Jurkat, Clone E6-1 (cell line): ENCODE results near the gene CSMD2.
"Not testable (repeated sequence)": the region's sequence is repeated elsewhere in the genome, so short reads cannot be mapped to it uniquely, and the experiment has no call there.

Experiments
- DNase-seq: peaks from one replicate; pipeline ENCODE4 v3.0.0-alpha.2; 2011; ENCODE audit warnings: low read depth, low spot score
- H3K4me3 ChIP-seq: 2 replicates; pipeline ENCODE4 v1.5.1; 2011; ENCODE audit warnings: mild to moderate bottlenecking, low read length, control low read depth, moderate library complexity

Gene CSMD2

GRCh38 chr1:33527934-33528333, 637.1 kb downstream of the CSMD2 start:
- DNase-seq: no peak
- H3K4me3 ChIP-seq: no peak overlapping the region

DNA sequence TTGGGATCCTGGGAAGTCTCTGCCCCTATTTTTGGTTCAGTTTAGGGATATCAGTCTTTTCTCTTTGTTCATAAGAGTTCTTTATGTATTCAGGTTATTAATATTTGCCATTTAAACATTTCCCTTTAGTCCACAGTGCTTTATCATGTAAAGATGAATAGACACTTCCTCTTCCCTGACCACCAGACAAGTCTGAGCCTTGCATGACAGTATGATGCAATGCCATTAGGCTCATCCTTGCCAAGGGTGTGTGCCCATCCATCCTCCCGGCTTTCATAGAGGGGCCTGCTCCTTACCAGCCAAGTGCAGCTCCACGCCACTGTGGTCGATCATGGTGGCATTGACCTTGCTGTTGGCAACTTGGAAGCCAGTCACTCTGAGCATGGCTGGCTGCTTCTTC, 640.4 kb downstream of the CSMD2 start:
- H3K4me3 ChIP-seq: no peak overlapping the region
- DNase-seq: no peak

- no peak overlapping the region for H3K4me3 ChIP-seq
- DNase-seq: no peak
Measured at GRCh38 chr1:33519240-33519884, 645.7 kb downstream of the CSMD2 start.

- no peak for DNase-seq
- no peak overlapping the region for H3K4me3 ChIP-seq
Measured at GRCh38 chr1:33517596-33518250, 647.3 kb downstream of the CSMD2 start.

DNA sequence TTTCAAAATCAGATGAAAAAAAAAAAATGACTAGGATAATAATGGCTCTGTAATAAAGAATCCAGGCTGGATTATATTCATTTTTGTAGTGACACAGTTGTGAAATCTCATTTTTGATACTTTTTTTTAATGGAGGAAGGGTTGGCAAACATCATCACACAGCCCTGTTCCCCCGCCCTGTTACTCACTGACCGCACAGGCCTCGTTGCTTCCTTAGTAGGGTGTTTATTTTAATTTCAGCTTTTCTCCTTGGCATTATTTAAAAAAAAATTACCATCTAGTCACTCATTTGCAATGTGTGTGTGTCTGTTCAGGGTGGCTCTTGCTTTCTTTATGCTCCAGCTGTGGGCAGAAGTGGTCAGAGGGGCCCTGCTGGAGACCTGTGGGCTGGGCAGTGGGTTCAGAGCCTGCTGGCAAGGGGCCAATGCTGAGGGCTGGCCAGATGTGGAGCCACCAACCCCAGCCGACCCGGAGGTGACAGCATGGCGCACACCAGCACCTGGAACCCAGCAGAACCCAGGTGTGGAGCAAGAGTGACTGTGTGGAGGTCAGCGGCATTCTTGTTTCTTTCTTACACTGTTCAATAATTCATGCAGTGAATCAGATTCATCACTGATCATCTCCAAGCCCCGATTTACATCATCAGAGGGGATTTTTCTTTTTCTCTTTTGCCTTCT, 648.0 kb downstream of the CSMD2 start:
- H3K4me3 ChIP-seq: no peak overlapping the region
- no peak for DNase-seq

GRCh38 chr1:33516428-33516827, 648.6 kb downstream of the CSMD2 start:
- H3K4me3 ChIP-seq: no peak overlapping the region
- no peak for DNase-seq

GRCh38 chr1:33515607-33516006, 649.4 kb downstream of the CSMD2 start:
- DNase-seq: no peak
- no peak overlapping the region for H3K4me3 ChIP-seq

DNA sequence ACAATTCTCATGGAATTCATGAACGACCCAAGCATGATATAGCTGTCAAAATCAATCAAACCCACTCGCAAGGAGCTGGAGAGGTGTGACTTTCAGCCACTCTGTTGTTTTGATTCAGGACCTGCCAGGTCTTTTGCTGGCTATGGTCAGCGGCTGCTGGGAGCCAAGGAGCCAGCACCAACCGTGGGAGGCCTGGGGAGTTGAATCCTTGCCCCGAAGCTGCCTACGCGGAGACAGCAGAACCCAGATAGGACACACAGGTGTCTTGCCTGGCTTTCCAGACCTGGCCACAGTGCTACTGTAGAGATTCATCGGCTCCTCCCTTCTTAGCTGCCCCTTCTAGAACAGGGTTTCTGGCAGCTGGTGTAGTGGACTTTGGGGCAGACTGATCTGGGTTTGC, 649.9 kb downstream of the CSMD2 start:
- no peak overlapping the region for H3K4me3 ChIP-seq
- no peak for DNase-seq

DNA sequence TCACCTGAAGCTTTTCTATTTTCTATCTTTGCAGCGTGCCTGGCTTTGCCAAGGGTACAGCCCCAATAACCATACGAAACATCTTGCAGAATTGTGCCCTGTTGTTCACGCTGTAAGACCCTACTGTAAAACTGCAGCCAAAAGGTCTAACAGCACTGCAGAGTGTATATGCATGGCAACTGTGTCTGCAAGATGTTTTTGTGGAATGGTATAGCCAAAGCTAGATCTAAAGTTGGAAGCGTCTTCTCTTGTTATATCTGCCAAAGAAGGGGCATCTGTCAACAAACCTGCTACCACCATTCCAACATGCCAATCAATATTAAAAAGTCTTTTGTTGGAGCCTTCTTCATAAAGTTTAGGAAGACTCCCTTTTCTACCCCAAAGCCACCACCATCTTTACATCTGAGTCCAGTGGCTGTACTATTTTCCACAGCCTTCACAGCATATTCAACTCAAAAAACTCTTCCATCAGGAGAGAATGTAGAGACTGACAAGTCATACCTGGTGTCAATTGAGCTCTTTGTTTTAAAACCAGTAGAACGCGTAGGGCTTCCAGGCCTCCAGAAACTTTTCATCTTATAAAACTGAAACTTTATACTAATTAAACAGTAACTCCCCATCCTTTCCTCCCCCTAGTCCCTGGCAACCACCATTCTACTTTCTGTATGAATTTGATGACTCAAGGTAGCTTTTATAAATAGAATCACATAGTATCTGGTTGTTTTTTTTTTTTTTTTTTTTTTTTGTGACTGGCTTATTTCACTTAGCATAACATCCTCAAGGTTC, 652.6 kb downstream of the CSMD2 start:
- no peak for DNase-seq
- H3K4me3 ChIP-seq: no peak overlapping the region

DNA sequence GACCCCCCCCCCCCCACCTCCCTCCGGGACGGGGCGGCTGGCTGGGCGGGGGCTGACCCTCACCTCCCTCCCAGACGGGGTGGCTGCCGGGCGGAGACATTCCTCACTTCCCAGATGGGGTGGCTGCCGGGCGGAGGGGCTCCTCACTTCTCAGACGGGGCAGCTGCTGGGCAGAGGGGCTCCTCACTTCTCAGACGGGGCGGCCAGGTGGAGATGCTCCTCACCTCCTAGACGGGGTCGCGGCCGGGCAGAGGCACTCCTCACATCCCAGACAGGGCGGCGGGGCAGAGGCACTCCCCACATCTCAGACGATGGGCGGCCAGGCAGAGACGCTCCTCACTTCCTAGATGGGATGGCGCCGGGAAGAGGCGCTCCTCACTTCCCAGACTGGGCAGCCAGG, 655.8 kb downstream of the CSMD2 start:
- DNase-seq, H3K4me3 ChIP-seq: not testable (repeated sequence)

GRCh38 chr1:33508151-33508550, 656.9 kb downstream of the CSMD2 start:
- no peak for DNase-seq
- H3K4me3 ChIP-seq: no peak overlapping the region

- no peak for DNase-seq
- H3K4me3 ChIP-seq: no peak overlapping the region
Measured at GRCh38 chr1:33507661-33508060, 657.4 kb downstream of the CSMD2 start.

GRCh38 chr1:33503506-33503905, 661.5 kb downstream of the CSMD2 start:
- no peak overlapping the region for H3K4me3 ChIP-seq
- DNase-seq: no peak

- DNase-seq: no peak
- no peak overlapping the region for H3K4me3 ChIP-seq
Measured at GRCh38 chr1:33502726-33503125, 662.3 kb downstream of the CSMD2 start.

DNA sequence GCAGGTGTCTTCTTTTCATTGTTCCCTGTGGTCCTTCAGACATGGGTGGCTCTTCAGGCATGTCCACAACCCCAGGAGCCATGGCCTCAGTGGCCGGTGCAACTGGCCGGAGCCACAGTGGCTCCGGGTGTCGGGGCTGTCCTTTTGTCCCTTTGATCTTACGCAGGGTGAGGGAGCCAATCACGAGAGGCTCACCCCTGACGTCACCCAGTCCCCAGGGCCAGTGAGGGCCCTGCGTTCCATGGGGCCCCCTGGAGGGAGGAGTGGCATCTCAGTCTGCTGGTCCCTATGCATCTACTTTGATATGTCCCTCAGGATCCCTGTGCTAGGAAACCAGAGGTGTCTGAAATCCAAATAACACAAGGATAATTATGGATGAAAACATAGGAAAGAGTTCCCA, 663.3 kb downstream of the CSMD2 start:
- no peak overlapping the region for H3K4me3 ChIP-seq

DNA sequence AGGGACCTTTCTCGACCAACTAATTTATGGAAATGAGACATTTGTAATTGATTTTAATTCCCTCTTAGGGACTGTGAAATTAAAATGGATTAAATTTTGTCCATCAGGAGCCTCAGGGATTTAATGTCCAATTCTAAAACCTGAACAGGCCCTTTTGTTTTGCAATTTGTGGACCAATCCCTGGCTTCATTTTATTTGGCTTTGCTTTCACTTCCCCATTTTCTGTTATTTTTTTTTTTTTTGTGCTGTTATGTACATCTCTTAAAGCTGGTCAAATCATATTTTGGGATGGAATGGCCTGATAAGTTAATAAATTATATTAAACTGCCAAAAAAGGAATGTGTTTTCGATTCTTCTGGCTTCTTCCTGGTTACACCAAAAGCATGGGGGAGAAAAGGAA, 663.7 kb downstream of the CSMD2 start:
- H3K4me3 ChIP-seq: no peak overlapping the region

More for the DNA sequence above, 663.3 kb downstream of the CSMD2 start:
- DNase-seq: no peak

GRCh38 chr1:33500547-33500946, 664.5 kb downstream of the CSMD2 start:
- no peak for DNase-seq
- H3K4me3 ChIP-seq: no peak overlapping the region

More for the DNA sequence above, 663.7 kb downstream of the CSMD2 start:
- no peak for DNase-seq

GRCh38 chr1:33497410-33497809, 667.6 kb downstream of the CSMD2 start:
- no peak overlapping the region for H3K4me3 ChIP-seq
- no peak for DNase-seq

DNA sequence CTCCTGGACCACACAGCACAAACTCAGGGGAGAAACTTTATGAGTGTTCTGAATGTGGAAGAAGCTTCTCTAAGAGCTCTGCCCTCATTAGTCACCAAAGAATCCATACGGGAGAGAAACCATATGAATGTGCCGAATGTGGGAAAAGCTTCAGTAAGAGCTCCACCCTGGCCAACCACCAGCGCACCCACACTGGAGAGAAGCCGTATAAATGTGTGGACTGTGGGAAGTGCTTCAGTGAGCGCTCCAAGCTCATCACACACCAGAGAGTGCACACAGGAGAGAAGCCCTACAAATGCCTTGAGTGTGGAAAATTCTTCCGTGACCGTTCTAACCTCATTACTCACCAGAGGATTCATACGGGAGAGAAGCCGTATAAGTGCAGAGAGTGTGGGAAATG, 670.1 kb downstream of the CSMD2 start:
- no peak overlapping the region for H3K4me3 ChIP-seq
- no peak for DNase-seq

GRCh38 chr1:33488624-33489023, 676.4 kb downstream of the CSMD2 start:
- DNase-seq: no peak
- no peak overlapping the region for H3K4me3 ChIP-seq
